Spleen (tissue), 11 donors: ENCODE measurements around the gene PRDM7. TPM values are rescaled to one million over a fixed set of nuclear protein-coding genes. Genes with fewer than 3 reads are reported as not detected.

ENCODE experiments used
- DNase-seq: peaks from one replicate; pipeline ENCODE4 v3.0.0-alpha.2; 2020
- H3K27ac ChIP-seq, 8 donors: fragments of 200-600 bp; sonication (generic) in 7 of 8; 1 replicate in 4 of 8; 2 replicates in 4 of 8; pipeline versions ENCODE4 v1.5.0 to v1.8.0; 2016 to 2021; ENCODE audit warnings: inconsistent platforms in 4 of 8, mild to moderate bottlenecking in 4 of 8, moderate library complexity in 1 of 8
- H3K27me3 ChIP-seq, 7 donors: fragments of 200-600 bp; sonication (generic) in 6 of 7; replicated peaks in 1 of 7; 1 replicate in 4 of 7; 2 replicates in 3 of 7; pipeline versions ENCODE4 v1.5.0 to v1.8.0; 2016 to 2021; ENCODE audit warnings: inconsistent platforms in 3 of 7, mild to moderate bottlenecking in 1 of 7
- H3K36me3 ChIP-seq, 6 donors: fragments of 200-600 bp; sonication (generic) in 5 of 6; 1 replicate in 4 of 6; 2 replicates in 2 of 6; pipeline versions ENCODE4 v1.5.0 to v1.8.0; 2016 to 2021; ENCODE audit warnings: inconsistent platforms in 2 of 6
- H3K4me1 ChIP-seq, 6 donors: fragments of 200-600 bp; sonication (generic) in 5 of 6; 1 replicate in 3 of 6; 2 replicates in 3 of 6; pipeline versions ENCODE4 v1.5.0 to v1.8.0; 2016 to 2021; ENCODE audit warnings: inconsistent platforms in 3 of 6
- H3K4me3 ChIP-seq, 8 donors: fragments of 200-600 bp; sonication (generic) in 7 of 8; 1 replicate in 4 of 8; 2 replicates in 4 of 8; pipeline versions ENCODE4 v1.5.0 to v1.8.0; 2016 to 2021; ENCODE audit warnings: inconsistent platforms in 4 of 8, mild to moderate bottlenecking in 4 of 8, moderate library complexity in 2 of 8
- H3K9me3 ChIP-seq, 8 donors: fragments of 200-600 bp; sonication (generic) in 7 of 8; 1 replicate in 4 of 8; 2 replicates in 4 of 8; pipeline versions ENCODE4 v1.5.0 to v1.8.0; 2016 to 2021; ENCODE audit warnings: inconsistent platforms in 4 of 8
- POLR2A ChIP-seq, 3 donors: fragments of 450-650 bp; IDR thresholded peaks; one replicate each; pipeline ENCODE4 v1.5.1; 2017; ENCODE audit warnings: antibody characterized with exemption in 3 of 3, mild to moderate bottlenecking in 1 of 3
- POLR2AphosphoS5 ChIP-seq, 3 donors: sonication (generic); formaldehyde crosslinking; IDR thresholded peaks; one replicate each; pipeline ENCODE4 v1.5.1; 2017; ENCODE audit warnings: antibody characterized with exemption in 3 of 3
- WGBS, 5 donors: extraction: QIAGEN DNeasy Blood & Tissue Kit in 3 of 5; methylation state at CpG; one replicate each; pipeline versions ENCODE4 v1.1.5 to v1.1.7; 2013 to 2018; 5-methylcytosine and 5-hydroxymethylcytosine counted together
- intact Hi-C: fragments of 100-400 bp; cut with DNase I; formaldehyde crosslinking; loops from one replicate; pipeline ENCODE4 v1.15.0; 2023; ENCODE audit warnings: low total_unique reads
- polyA plus RNA-seq, 3 donors: library from polyadenylated mRNA; stranded (reverse); fragments of 200-250 nt; gene quantifications; one replicate each; pipeline ENCODE4 v1.2.1, GENCODE V29; 2013
- total RNA-seq, 7 donors: library from RNA; depleted of rRNA in 3 of 7; stranded (reverse); fragments of >200 nt in 3 of 7; fragmentation: NEBNext Ultra II Directional in 4 of 7; extraction: Animal tissue kit (Norgen Biotek cat#: 25700) in 4 of 7; gene quantifications; one replicate each; pipeline versions ENCODE4 v1.1.0 to v1.2.1, GENCODE V29; 2016 to 2021
- TF ChIP-seq, protein P1 (sequence below), 11 experiments: fragments of 200-600 bp in 7 of 11; fragments of 450-650 bp in 4 of 11; sonication (generic) in 4 of 11; IDR thresholded peaks in 8 of 11; conservative IDR thresholded peaks in 3 of 11; 1 replicate in 7 of 11; 2 replicates in 4 of 11; pipeline versions ENCODE4 v1.4.0 to v1.8.0; 2016 to 2021; ENCODE audit warnings: antibody characterized with exemption in 11 of 11, inconsistent platforms in 4 of 11, mild to moderate bottlenecking in 1 of 11
- donor health status: healthy with polysubstance abuse.
- donor health status: DM: no; HTN: no; CAD: no; lungs with moderate emphysema.
- donor health status: DM: no; HTN: no; CAD: no.
- donor health status: Bipolar disorder and iron deficiency.
- donor health status: healthy.
- donor health status: DM: no; HTN: no; CAD: no.
- donor health status: DM: yes; HTN: yes; CAD: no.

The PRDM7 gene
- total and polyA plus RNA-seq, 10 donors, result not detected

DNA sequence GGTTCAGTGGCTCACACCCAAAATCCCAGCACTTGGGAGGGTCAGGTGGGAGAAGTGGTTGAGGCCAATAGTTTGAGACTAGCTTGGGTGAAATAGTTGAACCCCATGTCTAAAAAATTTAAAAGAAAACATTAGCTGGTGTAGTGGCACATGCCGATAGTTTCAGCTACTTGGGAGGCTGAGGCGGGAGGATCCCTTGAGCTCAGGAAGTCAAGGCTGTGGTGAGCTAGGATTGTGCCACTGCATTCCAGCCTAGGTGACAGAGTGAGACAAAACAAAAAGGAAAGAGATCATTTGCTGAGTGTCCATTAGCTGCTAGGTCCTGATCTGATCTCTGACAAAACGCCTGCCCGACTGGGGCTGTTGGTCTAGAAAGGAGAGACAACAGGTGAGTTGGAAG is 43.7 kb downstream of the PRDM7 start:
- no peak for DNase-seq

GRCh38 chr16:90032674-90033331 is 44.3 kb downstream of the PRDM7 start:
- Histone ChIP-seq H3K27me3 (no peaks in the 10 kb centered on the region), H3K36me3 (peaks cover 0 to 64% (median 25%) of the 10 kb centered on the region in 6 donors), H3K4me3 (no peak overlapping the region), H3K4me1 (no peaks in the 10 kb centered on the region), H3K27ac (no peak overlapping the region), H3K9me3 (no peaks in the 10 kb centered on the region)
- 85 to 92% (median 88%) methylated on average over 8 of the region's 8 CpGs for WGBS, 5 donors
- no peak for DNase-seq
- intact Hi-C loops, result no loop called here
- TF ChIP-seq, protein P1, sequence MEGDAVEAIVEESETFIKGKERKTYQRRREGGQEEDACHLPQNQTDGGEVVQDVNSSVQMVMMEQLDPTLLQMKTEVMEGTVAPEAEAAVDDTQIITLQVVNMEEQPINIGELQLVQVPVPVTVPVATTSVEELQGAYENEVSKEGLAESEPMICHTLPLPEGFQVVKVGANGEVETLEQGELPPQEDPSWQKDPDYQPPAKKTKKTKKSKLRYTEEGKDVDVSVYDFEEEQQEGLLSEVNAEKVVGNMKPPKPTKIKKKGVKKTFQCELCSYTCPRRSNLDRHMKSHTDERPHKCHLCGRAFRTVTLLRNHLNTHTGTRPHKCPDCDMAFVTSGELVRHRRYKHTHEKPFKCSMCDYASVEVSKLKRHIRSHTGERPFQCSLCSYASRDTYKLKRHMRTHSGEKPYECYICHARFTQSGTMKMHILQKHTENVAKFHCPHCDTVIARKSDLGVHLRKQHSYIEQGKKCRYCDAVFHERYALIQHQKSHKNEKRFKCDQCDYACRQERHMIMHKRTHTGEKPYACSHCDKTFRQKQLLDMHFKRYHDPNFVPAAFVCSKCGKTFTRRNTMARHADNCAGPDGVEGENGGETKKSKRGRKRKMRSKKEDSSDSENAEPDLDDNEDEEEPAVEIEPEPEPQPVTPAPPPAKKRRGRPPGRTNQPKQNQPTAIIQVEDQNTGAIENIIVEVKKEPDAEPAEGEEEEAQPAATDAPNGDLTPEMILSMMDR (IDR thresholded peaks at IDR 0.05 in 8 of 11, conservative IDR thresholded peaks at IDR 0.05 in 3 of 11), result no peak
- no peak for TF ChIP-seq POLR2AphosphoS5 (IDR thresholded peaks at IDR 0.05)

More for the DNA sequence above, 43.7 kb downstream of the PRDM7 start:
- Histone ChIP-seq H3K9me3 (no peaks in the 10 kb centered on the region), H3K27ac (no peak overlapping the region), H3K27me3 (no peaks in the 10 kb centered on the region), H3K36me3 (peaks cover 0 to 70% (median 28%) of the 10 kb centered on the region in 6 donors), H3K4me3 (no peak overlapping the region), H3K4me1 (no peaks in the 10 kb centered on the region)
- WGBS, 5 donors, result 85 to 93% (median 90%) methylated on average over 4 of the region's 4 CpGs
- intact Hi-C loops, result no loop called here
- TF ChIP-seq POLR2A (IDR thresholded peaks at IDR 0.05) (no peak), POLR2AphosphoS5 (IDR thresholded peaks at IDR 0.05) (no peak)
- TF ChIP-seq, protein P1 (IDR thresholded peaks at IDR 0.05 in 8 of 11, conservative IDR thresholded peaks at IDR 0.05 in 3 of 11), result no peak

- H3K27me3 ChIP-seq, result no peaks in the 10 kb centered on the region
- H3K4me3 ChIP-seq, result no peak overlapping the region
- TF ChIP-seq POLR2AphosphoS5 (IDR thresholded peaks at IDR 0.05) (no peak), POLR2A (IDR thresholded peaks at IDR 0.05) (no peak)
- TF ChIP-seq, protein P1 (IDR thresholded peaks at IDR 0.05 in 8 of 11, conservative IDR thresholded peaks at IDR 0.05 in 3 of 11), result no peak
- H3K9me3 ChIP-seq, result no peaks in the 10 kb centered on the region
- H3K4me1 ChIP-seq, result no peaks in the 10 kb centered on the region
- intact Hi-C loops, result no loop called here
- H3K36me3 ChIP-seq, result peaks cover 0 to 60% (median 18%) of the 10 kb centered on the region in 6 donors
- no peak for DNase-seq
- H3K27ac ChIP-seq, result no peak overlapping the region
- 83 to 93% (median 88%) methylated on average over 9 of the region's 9 CpGs for WGBS, 5 donors
Measured at GRCh38 chr16:90031931-90032673, 45.0 kb downstream of the PRDM7 start.
